ENCODE results near the gene GLYR1.

DNA sequence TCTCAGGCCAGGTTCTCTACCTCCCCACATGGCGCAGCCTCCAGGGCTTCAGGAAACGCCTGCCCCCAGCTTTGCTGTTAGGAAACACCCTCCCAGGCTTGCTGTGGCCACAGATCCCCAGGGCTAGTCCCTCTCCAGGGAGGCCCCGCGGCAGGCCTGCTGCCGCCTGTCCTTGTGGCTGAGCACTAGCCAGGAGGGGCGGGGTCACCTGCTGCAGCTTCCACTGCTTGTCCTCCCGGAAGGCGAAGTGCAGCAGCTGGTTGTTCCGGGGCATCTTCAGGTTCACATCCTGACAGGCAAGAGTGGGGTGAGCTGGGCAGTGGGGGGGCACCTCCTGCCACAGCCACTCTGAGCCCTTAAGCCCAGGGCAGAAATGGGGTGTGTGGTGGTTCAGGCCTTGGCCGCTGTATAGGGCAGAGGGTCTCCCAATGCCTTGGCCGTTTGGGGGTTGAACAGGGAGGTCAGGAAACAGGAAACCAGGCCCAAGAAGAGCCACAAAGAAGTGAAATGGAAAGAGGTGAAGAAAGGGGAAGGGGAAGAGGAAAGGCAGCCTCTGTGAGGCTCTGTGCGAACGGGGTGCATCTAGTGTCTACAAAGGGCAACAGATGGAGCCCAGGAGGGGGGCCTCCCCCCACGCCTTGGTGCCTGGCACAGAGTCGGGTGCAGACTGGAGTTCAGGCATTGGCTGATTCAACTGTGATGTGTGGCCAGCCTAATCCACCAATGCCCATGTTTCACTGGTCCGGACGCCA, 46.6 kb downstream of the GLYR1 start:
- TF ChIP-seq POLR2A (IDR thresholded peaks at IDR 0.05; ENCODE audit: low read depth, low read length) (no peak), POLR2AphosphoS5 (IDR thresholded peaks at IDR 0.05; ENCODE audit: low read depth, low read length) (no peak), TAF1 (IDR thresholded peaks at IDR 0.05; ENCODE audit: borderline replicate concordance, low read depth, low read length) (no peak)

Measured in GM12892 (cell line).